Kidney (tissue), 14 donors: ENCODE data around the gene SZT2. TPM values are rescaled to one million over a fixed set of nuclear protein-coding genes. Genes with fewer than 3 reads are reported as not detected.
A peak's percentile ranks its signal among the peaks of the same experiment; 100 is the strongest.
"Not testable (repeated sequence)": the region's sequence is repeated elsewhere in the genome, so short reads cannot be mapped to it uniquely, and the experiment has no call there.

Source experiments
- DNase-seq, 5 donors: peaks; one replicate each; pipeline ENCODE4 v3.0.0-alpha.2; 2013 to 2020
- FAIRE-seq: peaks from 2 replicates; lab custom pipeline; 2012; peaks lifted over from hg19 to GRCh38; lab: Jason Lieb, UNC
- H3K27ac ChIP-seq, 2 donors: one replicate each; pipeline ENCODE4 v1.7.0; 2013; ENCODE audit warnings: low read depth in 2 of 2, low read length in 2 of 2, inconsistent platforms in 1 of 2
- H3K27me3 ChIP-seq: one replicate; pipeline ENCODE4 v1.7.1; 2013; ENCODE audit warnings: low read length, inconsistent platforms; ENCODE audit not compliant: control insufficient read depth, insufficient read depth
- H3K36me3 ChIP-seq, 3 donors: one replicate each; pipeline versions ENCODE4 v1.7.0 to v1.7.1; 2013; ENCODE audit warnings: low read length in 3 of 3, control low read depth in 1 of 3, inconsistent platforms in 1 of 3; ENCODE audit not compliant: insufficient read depth in 3 of 3, control insufficient read depth in 2 of 3
- H3K4me1 ChIP-seq, 3 donors: one replicate each; pipeline versions ENCODE4 v1.7.0 to v1.7.1; 2013; ENCODE audit warnings: low read length in 3 of 3, inconsistent platforms in 1 of 3, low read depth in 1 of 3; ENCODE audit not compliant: control insufficient read depth in 2 of 3, insufficient read depth in 2 of 3
- H3K4me3 ChIP-seq, 3 donors: one replicate each; pipeline versions ENCODE4 v1.7.0 to v1.8.1; 2013; ENCODE audit warnings: low read length in 3 of 3, control low read depth in 1 of 3, inconsistent platforms in 1 of 3
- H3K9ac ChIP-seq, 3 donors: one replicate each; pipeline versions ENCODE4 v1.7.0 to v1.7.1; 2013; ENCODE audit warnings: low read length in 3 of 3, control low read depth in 1 of 3, inconsistent platforms in 1 of 3
- H3K9me3 ChIP-seq, 3 donors: one replicate each; pipeline versions ENCODE4 v1.7.0 to v1.7.1; 2013; ENCODE audit warnings: low read length in 3 of 3, control low read depth in 1 of 3, inconsistent platforms in 1 of 3; ENCODE audit not compliant: control insufficient read depth in 2 of 3, insufficient read depth in 1 of 3
- intact Hi-C: fragments of 100-400 bp; cut with DNase I; formaldehyde crosslinking; loops from one replicate; pipeline ENCODE4 v1.11.1; 2022
- polyA plus RNA-seq: library from polyadenylated mRNA; stranded (reverse); fragments of 350-450 nt; fragmentation: Illumina TruSeq; extraction: RNeasy Lipid Tissue Mini Kit (QIAGEN cat#74804); gene quantifications from one replicate; pipeline ENCODE4 v1.2.3, GENCODE V29; 2014; ENCODE audit warnings: low read depth, low replicate concordance; ENCODE audit not compliant: insufficient read depth
- total RNA-seq: library from RNA; stranded (reverse); fragmentation: NEBNext Ultra II Directional; extraction: Animal tissue kit (Norgen Biotek cat#: 25700); gene quantifications from one replicate; pipeline ENCODE4 v1.2.1, GENCODE V29; 2021
- TF ChIP-seq, protein P1 (sequence below): IDR thresholded peaks from 3 replicates; pipeline ENCODE4 v1.5.1; 2012; ENCODE audit warnings: mild to moderate bottlenecking, moderate library complexity, borderline replicate concordance; ENCODE audit not compliant: insufficient read depth; ENCODE audit errors: extremely low read depth
- donor health status: control.
- donor health status: control.
- donor health status: control.
- donor health status: control.
- donor health status: control.
- donor health status: DM: yes; HTN: yes; CAD: no.
- donor health status: Normal renal cell carcinoma (clear cell type).

SZT2 gene
- total and polyA plus RNA-seq, 2 donors from 2014 or later, result 10.4 to 66.8 TPM

DNA sequence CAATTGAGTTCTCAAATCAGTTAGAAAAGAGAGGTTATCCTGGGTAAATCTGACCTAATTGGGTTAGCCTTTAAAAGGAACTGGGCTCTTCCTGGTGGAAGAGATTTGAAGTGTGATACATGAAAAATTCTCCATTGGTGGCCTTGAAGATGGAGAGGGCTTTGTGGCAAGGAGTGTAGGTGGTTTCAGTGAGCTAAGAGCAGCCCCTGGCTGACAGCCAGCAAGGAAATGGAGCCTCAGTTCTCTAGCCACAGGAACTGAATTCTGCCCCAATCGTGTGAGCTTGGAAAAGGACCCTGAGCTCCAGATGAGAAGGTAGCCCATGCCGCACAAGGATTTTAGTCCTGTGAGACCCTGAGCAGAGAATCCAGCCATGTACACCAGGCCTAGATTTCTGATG is 76.7 kb downstream of the SZT2 start:
- TF ChIP-seq, protein P1, sequence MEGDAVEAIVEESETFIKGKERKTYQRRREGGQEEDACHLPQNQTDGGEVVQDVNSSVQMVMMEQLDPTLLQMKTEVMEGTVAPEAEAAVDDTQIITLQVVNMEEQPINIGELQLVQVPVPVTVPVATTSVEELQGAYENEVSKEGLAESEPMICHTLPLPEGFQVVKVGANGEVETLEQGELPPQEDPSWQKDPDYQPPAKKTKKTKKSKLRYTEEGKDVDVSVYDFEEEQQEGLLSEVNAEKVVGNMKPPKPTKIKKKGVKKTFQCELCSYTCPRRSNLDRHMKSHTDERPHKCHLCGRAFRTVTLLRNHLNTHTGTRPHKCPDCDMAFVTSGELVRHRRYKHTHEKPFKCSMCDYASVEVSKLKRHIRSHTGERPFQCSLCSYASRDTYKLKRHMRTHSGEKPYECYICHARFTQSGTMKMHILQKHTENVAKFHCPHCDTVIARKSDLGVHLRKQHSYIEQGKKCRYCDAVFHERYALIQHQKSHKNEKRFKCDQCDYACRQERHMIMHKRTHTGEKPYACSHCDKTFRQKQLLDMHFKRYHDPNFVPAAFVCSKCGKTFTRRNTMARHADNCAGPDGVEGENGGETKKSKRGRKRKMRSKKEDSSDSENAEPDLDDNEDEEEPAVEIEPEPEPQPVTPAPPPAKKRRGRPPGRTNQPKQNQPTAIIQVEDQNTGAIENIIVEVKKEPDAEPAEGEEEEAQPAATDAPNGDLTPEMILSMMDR, result no peak
- intact Hi-C loops, result no loop called here
- no peak for FAIRE-seq

DNA sequence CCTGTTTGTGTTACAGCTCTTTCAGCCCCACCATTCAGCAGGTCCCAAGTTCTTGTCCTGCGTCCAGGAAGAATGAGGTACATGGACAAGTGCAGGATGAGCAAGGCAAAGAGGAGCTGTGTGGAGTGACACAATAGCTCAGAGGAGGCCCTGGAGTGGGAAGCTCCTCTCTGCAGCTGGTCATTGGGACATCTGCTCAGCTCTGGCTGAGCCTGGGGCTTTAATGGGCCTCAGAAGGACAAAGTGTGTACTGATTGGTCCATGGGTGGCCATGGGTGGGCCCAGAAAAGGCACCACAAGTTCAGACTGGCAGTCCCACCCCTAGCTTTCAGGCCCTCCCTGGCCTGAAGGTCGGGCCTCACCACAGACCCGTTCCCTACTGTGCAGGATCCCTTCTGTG is 78.7 kb downstream of the SZT2 start:
- H3K9ac ChIP-seq, result no peak overlapping the region
- H3K9me3 ChIP-seq, result no peaks in the 10 kb centered on the region
- H3K27me3 ChIP-seq, result no peaks in the 10 kb centered on the region
- FAIRE-seq (no peak), DNase-seq (no peak)
- H3K4me1 ChIP-seq, result peaks cover 0 to 3% (median 0%) of the 10 kb centered on the region in 3 donors
- TF ChIP-seq, protein P1, result no peak
- no peak overlapping the region for H3K4me3 ChIP-seq
- intact Hi-C loops, result no loop called here
- no peaks in the 10 kb centered on the region for H3K36me3 ChIP-seq
- H3K27ac ChIP-seq, result no peak overlapping the region

More for the DNA sequence above, 76.7 kb downstream of the SZT2 start:
- H3K27me3 ChIP-seq, result no peaks in the 10 kb centered on the region
- no peak overlapping the region for H3K9ac ChIP-seq
- H3K27ac ChIP-seq, result no peak overlapping the region
- H3K36me3 ChIP-seq, result no peaks in the 10 kb centered on the region
- H3K4me1 ChIP-seq, result no peaks in the 10 kb centered on the region
- H3K4me3 ChIP-seq, result no peak overlapping the region
- no peaks in the 10 kb centered on the region for H3K9me3 ChIP-seq
- no peak for DNase-seq

DNA sequence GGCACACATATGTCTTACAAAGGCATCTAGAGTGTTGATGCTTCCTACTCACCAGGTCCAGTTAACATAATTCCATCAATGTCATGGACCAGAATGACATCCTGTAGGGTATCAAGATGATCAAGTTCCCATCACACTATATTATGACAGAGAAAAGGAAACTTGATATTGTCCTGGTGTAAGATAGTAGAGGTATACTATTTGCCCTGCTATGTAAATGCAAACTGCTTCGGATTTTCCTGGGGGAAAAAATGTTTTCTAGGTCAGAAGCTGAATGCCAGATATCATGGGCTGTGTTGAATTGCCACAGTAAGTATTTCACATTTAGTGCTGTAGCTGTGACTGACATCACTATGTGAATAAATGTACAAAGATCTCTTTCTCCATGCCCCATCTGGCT is 80.2 kb downstream of the SZT2 start:
- Histone ChIP-seq H3K27ac (no peak overlapping the region), H3K9me3 (no peaks in the 10 kb centered on the region), H3K4me1 (peaks cover 0 to 3% (median 0%) of the 10 kb centered on the region in 3 donors), H3K27me3 (no peaks in the 10 kb centered on the region), H3K9ac (no peak overlapping the region), H3K4me3 (no peak overlapping the region), H3K36me3 (no peaks in the 10 kb centered on the region)
- FAIRE-seq (no peak), DNase-seq (no peak)
- TF ChIP-seq, protein P1, result no peak
- intact Hi-C loops, result no loop called here

DNA sequence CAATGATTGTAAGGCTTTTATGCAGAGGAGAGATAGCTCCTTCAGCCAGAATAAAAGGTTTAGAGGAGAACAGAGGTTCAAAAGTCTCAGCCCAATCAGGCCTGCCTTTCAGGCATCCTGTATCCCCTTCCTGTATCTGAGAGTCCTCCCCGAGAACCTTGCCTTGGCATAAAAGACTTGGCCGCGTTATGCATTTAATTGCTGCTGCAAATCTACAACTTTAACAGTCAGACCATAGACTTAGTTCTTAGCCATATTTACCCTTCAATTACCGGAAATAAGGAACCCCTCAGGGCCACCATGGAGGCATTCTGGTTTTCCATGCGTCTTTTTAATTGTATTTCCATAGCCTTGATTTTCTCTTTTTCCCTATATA is 82.4 kb downstream of the SZT2 start:
- Histone ChIP-seq H3K36me3 (no peaks in the 10 kb centered on the region), H3K4me3 (no peak overlapping the region), H3K27me3 (no peaks in the 10 kb centered on the region), H3K9ac (no peak overlapping the region), H3K27ac (no peak overlapping the region), H3K9me3 (no peaks in the 10 kb centered on the region), H3K4me1 (peaks cover 0 to 3% (median 0%) of the 10 kb centered on the region in 3 donors)
- TF ChIP-seq, protein P1, result no peak
- FAIRE-seq (no peak), DNase-seq (no peak)
- intact Hi-C loops, result no loop called here

DNA sequence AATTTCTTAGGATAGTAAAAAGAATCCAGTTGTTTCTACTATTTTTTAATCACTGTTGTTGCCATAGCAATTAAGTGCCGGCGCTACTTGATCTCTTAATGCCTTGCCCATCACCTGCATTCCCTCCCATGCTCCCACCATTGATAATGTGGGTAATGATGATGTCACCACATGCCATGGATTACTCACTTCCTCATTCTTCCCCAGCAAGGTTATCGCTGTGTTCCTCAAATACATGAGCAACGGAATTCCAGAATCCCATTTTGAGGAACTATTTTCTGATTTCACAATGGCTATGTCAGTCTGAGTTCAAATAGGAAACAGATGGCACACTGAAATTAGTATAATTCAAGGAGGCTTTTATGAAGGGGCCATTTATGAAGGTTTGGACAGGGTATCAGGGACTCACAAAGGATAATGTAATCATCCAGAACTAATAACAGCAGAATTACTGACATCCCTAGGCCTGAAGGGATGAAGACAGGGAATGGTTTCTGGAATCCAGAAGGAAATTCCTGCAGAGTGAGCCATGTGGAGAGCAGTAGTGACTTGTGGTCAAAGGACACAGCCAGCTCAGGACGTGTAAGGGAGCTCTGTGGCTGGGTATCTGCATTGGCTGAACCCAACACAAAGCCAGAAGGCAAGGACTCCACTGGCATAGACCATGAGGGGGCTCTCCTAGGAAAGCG is 82.9 kb downstream of the SZT2 start:
- H3K9ac ChIP-seq, DNase-seq, H3K9me3 ChIP-seq, intact Hi-C loops, H3K36me3 ChIP-seq, H3K4me3 ChIP-seq, H3K27me3 ChIP-seq, H3K4me1 ChIP-seq, FAIRE-seq: not testable (repeated sequence)
- H3K27ac ChIP-seq, result peak overlapping the region; percentile 24 to 32
